Measurements from ENCODE around the gene GRAMD2A.

GRCh38 chr15:72128359-72128758 lies 69.2 kb downstream of the GRAMD2A start:
- TF ChIP-seq CREB1 (CRISPR knock-in tag; IDR thresholded peaks at IDR 0.05; ENCODE audit: low read depth), result no peak
- TF ChIP-seq, protein P1, sequence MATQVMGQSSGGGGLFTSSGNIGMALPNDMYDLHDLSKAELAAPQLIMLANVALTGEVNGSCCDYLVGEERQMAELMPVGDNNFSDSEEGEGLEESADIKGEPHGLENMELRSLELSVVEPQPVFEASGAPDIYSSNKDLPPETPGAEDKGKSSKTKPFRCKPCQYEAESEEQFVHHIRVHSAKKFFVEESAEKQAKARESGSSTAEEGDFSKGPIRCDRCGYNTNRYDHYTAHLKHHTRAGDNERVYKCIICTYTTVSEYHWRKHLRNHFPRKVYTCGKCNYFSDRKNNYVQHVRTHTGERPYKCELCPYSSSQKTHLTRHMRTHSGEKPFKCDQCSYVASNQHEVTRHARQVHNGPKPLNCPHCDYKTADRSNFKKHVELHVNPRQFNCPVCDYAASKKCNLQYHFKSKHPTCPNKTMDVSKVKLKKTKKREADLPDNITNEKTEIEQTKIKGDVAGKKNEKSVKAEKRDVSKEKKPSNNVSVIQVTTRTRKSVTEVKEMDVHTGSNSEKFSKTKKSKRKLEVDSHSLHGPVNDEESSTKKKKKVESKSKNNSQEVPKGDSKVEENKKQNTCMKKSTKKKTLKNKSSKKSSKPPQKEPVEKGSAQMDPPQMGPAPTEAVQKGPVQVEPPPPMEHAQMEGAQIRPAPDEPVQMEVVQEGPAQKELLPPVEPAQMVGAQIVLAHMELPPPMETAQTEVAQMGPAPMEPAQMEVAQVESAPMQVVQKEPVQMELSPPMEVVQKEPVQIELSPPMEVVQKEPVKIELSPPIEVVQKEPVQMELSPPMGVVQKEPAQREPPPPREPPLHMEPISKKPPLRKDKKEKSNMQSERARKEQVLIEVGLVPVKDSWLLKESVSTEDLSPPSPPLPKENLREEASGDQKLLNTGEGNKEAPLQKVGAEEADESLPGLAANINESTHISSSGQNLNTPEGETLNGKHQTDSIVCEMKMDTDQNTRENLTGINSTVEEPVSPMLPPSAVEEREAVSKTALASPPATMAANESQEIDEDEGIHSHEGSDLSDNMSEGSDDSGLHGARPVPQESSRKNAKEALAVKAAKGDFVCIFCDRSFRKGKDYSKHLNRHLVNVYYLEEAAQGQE (IDR thresholded peaks at IDR 0.05; ENCODE audit: unreplicated experiment), result no peak
- TF ChIP-seq, protein P2, sequence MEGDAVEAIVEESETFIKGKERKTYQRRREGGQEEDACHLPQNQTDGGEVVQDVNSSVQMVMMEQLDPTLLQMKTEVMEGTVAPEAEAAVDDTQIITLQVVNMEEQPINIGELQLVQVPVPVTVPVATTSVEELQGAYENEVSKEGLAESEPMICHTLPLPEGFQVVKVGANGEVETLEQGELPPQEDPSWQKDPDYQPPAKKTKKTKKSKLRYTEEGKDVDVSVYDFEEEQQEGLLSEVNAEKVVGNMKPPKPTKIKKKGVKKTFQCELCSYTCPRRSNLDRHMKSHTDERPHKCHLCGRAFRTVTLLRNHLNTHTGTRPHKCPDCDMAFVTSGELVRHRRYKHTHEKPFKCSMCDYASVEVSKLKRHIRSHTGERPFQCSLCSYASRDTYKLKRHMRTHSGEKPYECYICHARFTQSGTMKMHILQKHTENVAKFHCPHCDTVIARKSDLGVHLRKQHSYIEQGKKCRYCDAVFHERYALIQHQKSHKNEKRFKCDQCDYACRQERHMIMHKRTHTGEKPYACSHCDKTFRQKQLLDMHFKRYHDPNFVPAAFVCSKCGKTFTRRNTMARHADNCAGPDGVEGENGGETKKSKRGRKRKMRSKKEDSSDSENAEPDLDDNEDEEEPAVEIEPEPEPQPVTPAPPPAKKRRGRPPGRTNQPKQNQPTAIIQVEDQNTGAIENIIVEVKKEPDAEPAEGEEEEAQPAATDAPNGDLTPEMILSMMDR (conservative IDR thresholded peaks at IDR 0.05; ENCODE audit: low read depth in 2 of 2), result no peak
- TF ChIP-seq POLR2AphosphoS5 (IDR thresholded peaks at IDR 0.05; ENCODE audit: low read depth), result no peak

All from GM23338 (cell line).